H9 (cell line): ENCODE measurements around the gene CENPP. TPM values are rescaled to one million over a fixed set of nuclear protein-coding genes. Genes with fewer than 3 reads are reported as not detected.

ENCODE experiments used
- DNase-seq: peaks from one replicate; pipeline ENCODE4 v3.0.0-alpha.2; 2017
- H2AFZ ChIP-seq: one replicate; pipeline ENCODE4 v1.6.1; 2013; ENCODE audit warnings: mild to moderate bottlenecking, low read length, control low read depth, moderate library complexity
- H2AK5ac ChIP-seq: 2 replicates; pipeline ENCODE4 v1.6.1; 2013; ENCODE audit warnings: low read length, control low read depth, mixed read lengths; ENCODE audit not compliant: insufficient read length
- H2BK120ac ChIP-seq: one replicate; pipeline ENCODE4 v1.6.1; 2013; ENCODE audit warnings: low read depth, mild to moderate bottlenecking, low read length, control low read depth, inconsistent platforms; ENCODE audit not compliant: poor library complexity, severe bottlenecking
- H2BK12ac ChIP-seq: 2 replicates; pipeline ENCODE4 v1.6.1; 2013; ENCODE audit warnings: low read length, control low read depth, mixed read lengths, low read depth; ENCODE audit not compliant: insufficient read length
- H2BK15ac ChIP-seq: 2 replicates; pipeline ENCODE4 v1.6.1; 2013; ENCODE audit warnings: low read depth, low read length, control low read depth
- H2BK20ac ChIP-seq: one replicate; pipeline ENCODE4 v1.6.1; 2013; ENCODE audit warnings: low read depth, mild to moderate bottlenecking, low read length, control low read depth, inconsistent platforms; ENCODE audit not compliant: poor library complexity, severe bottlenecking
- H2BK5ac ChIP-seq: 2 replicates; pipeline ENCODE4 v1.6.1; 2013; ENCODE audit warnings: low read length, control low read depth, mixed read lengths; ENCODE audit not compliant: insufficient read length
- H3K14ac ChIP-seq: 2 replicates; pipeline ENCODE4 v1.6.1; 2013; ENCODE audit warnings: low read length, control low read depth; ENCODE audit not compliant: insufficient read depth
- H3K18ac ChIP-seq: 2 replicates; pipeline ENCODE4 v1.6.1; 2013; ENCODE audit warnings: low read depth, mild to moderate bottlenecking, mixed read lengths, low read length, control low read depth; ENCODE audit not compliant: insufficient read length
- H3K23ac ChIP-seq: 2 replicates; pipeline ENCODE4 v1.6.1; 2013; ENCODE audit warnings: low read length, control low read depth, mixed read lengths, low read depth; ENCODE audit not compliant: insufficient read length
- H3K23me2 ChIP-seq: 2 replicates; pipeline ENCODE4 v1.6.1; 2013; ENCODE audit warnings: low read depth, mild to moderate bottlenecking, mixed read lengths, low read length, control low read depth; ENCODE audit not compliant: insufficient read length, poor library complexity, severe bottlenecking
- H3K27ac ChIP-seq: 2 replicates; pipeline ENCODE4 v1.5.1; 2013; ENCODE audit warnings: low read length, control low read depth, mixed read lengths, low read depth; ENCODE audit not compliant: insufficient read length
- H3K27me3 ChIP-seq: 2 replicates; pipeline ENCODE4 v1.6.1; 2013; ENCODE audit warnings: low read length, control low read depth, inconsistent platforms; ENCODE audit not compliant: insufficient read depth
- H3K4ac ChIP-seq: 2 replicates; pipeline ENCODE4 v1.6.1; 2013; ENCODE audit warnings: low read depth, mild to moderate bottlenecking, control low read depth, inconsistent platforms, low read length, moderate library complexity
- H3K4me1 ChIP-seq: 2 replicates; pipeline ENCODE4 v1.6.1; 2013; ENCODE audit warnings: low read length, control low read depth, inconsistent platforms; ENCODE audit not compliant: insufficient read depth
- H3K4me2 ChIP-seq: 2 replicates; pipeline ENCODE4 v1.6.1; 2013; ENCODE audit warnings: low read length, control low read depth, mixed read lengths; ENCODE audit not compliant: insufficient read length, insufficient read depth
- H3K56ac ChIP-seq: 2 replicates; pipeline ENCODE4 v1.6.1; 2013; ENCODE audit warnings: low read depth, mild to moderate bottlenecking, mixed read lengths, low read length, control low read depth; ENCODE audit not compliant: insufficient read length
- H3K79me1 ChIP-seq: 2 replicates; pipeline ENCODE4 v1.6.1; 2013; ENCODE audit warnings: low read depth, mild to moderate bottlenecking, moderate library complexity, low read length, control low read depth, inconsistent platforms; ENCODE audit not compliant: insufficient read depth, poor library complexity, severe bottlenecking
- H3K79me2 ChIP-seq: 2 replicates; pipeline ENCODE4 v1.6.1; 2013; ENCODE audit warnings: low read length, control low read depth, inconsistent platforms; ENCODE audit not compliant: insufficient read depth
- H3K9ac ChIP-seq: 2 replicates; pipeline ENCODE4 v1.6.1; 2013; ENCODE audit warnings: low read length, control low read depth, mixed read lengths; ENCODE audit not compliant: insufficient read length; ENCODE audit errors: extremely low read depth
- H3K9me3 ChIP-seq: one replicate; pipeline ENCODE4 v1.6.1; 2013; ENCODE audit warnings: low read depth, low read length, inconsistent platforms; ENCODE audit not compliant: control insufficient read depth
- H3T11ph ChIP-seq: one replicate; pipeline ENCODE4 v1.6.1; 2013; ENCODE audit warnings: mild to moderate bottlenecking, low read length, control low read depth, inconsistent platforms
- H4K20me1 ChIP-seq: one replicate; pipeline ENCODE4 v1.6.1; 2013; ENCODE audit not compliant: control insufficient read depth, insufficient read length, insufficient read depth
- H4K5ac ChIP-seq: 2 replicates; pipeline ENCODE4 v1.6.1; 2013; ENCODE audit warnings: low read depth, mild to moderate bottlenecking, mixed read lengths, low read length, control low read depth; ENCODE audit not compliant: insufficient read length
- H4K8ac ChIP-seq: replicated peaks from 2 replicates; pipeline ENCODE4 v1.6.1; 2013; ENCODE audit warnings: low read length, control low read depth, mixed read lengths, low read depth; ENCODE audit not compliant: insufficient read length
- H4K91ac ChIP-seq: 2 replicates; pipeline ENCODE4 v1.6.1; 2013; ENCODE audit warnings: low read depth, mild to moderate bottlenecking, moderate library complexity, mixed read lengths, low read length, control low read depth; ENCODE audit not compliant: insufficient read length
- H3K27ac Mint-ChIP-seq, 3 experiments: 2 replicates in 2 of 3; 3 replicates in 1 of 3; pipeline ENCODE4 v1.8.0; 2020 to 2021; ENCODE audit warnings: mixed read lengths in 3 of 3, mild to moderate bottlenecking in 1 of 3, moderate library complexity in 1 of 3
- H3K27me3 Mint-ChIP-seq: 2 replicates; pipeline ENCODE4 v1.8.0; 2021; ENCODE audit warnings: low read depth, mild to moderate bottlenecking, moderate library complexity, mixed read lengths
- H3K36me3 Mint-ChIP-seq, 3 experiments: 2 replicates in 2 of 3; 3 replicates in 1 of 3; pipeline ENCODE4 v1.8.0; 2020 to 2021; ENCODE audit warnings: low read depth in 3 of 3, mixed read lengths in 3 of 3; ENCODE audit not compliant: insufficient read depth in 1 of 3
- H3K4me1 Mint-ChIP-seq, 2 experiments: 2 replicates each; pipeline ENCODE4 v1.8.0; 2020; ENCODE audit warnings: mixed read lengths in 2 of 2
- H3K4me3 Mint-ChIP-seq, 2 experiments: 2 replicates in 1 of 2; 3 replicates in 1 of 2; pipeline ENCODE4 v1.8.0; 2020 to 2021; ENCODE audit warnings: mild to moderate bottlenecking in 2 of 2, mixed read lengths in 2 of 2, moderate library complexity in 1 of 2
- H3K9me3 Mint-ChIP-seq, 2 experiments: 2 replicates in 1 of 2; 3 replicates in 1 of 2; pipeline ENCODE4 v1.8.0; 2020; ENCODE audit warnings: mild to moderate bottlenecking in 2 of 2, mixed read lengths in 2 of 2, moderate library complexity in 1 of 2
- CTCF ChIP-seq: fragments of 200-600 bp; sonication (generic); conservative IDR thresholded peaks from 3 replicates; pipeline ENCODE4 v1.8.0; 2021; ENCODE audit warnings: antibody characterized with exemption, mild to moderate bottlenecking
- WGBS: extraction: QIAGEN DNeasy Blood & Tissue Kit; methylation state at CpG from one replicate; pipeline ENCODE4 v1.1.7; 2013; ENCODE audit warnings: missing lambda C conversion rate, low lambda C conversion rate, mixed read lengths; ENCODE audit not compliant: insufficient read length; ENCODE audit errors: extremely low coverage; 5-methylcytosine and 5-hydroxymethylcytosine counted together
- total RNA-seq: library from RNA; stranded (reverse); gene quantifications from 2 replicates; pipeline ENCODE4 v1.2.1, GENCODE V29; 2021

Gene CENPP
- total RNA-seq, 1 experiment from 2014 or later: 9.1 TPM

DNA sequence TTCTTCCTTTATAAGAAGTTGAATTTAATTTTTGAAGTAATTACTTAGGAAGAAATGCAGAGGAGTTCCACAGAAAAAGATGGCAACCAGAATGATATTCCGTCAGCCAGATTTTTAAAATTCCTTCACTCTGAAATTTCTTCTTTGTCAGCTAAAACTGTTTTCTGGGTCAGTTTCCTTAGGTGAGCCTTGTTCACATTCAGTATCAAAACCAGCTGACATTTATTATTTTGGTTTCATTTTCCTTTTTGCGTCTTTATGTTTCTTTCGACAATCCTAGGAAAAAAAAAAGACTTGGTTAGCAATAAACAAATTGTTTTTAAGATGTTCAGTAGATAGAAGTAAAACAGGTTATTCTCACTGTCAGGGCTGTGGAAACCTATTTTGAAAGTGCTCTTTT, 28.1 kb upstream of the CENPP start:
- Histone ChIP-seq H2BK15ac (no peak overlapping the region), H3K9ac (no peak overlapping the region), H2BK20ac (no peak overlapping the region), H3K56ac (no peak overlapping the region), H3K4me2 (no peak overlapping the region), H3T11ph (no peak overlapping the region), H3K4ac (no peak overlapping the region), H2BK12ac (no peak overlapping the region), H3K79me2 (peaks cover 4% of the 10 kb centered on the region; the same call in 1 of the 2 replicates), H3K23me2 (no peaks in the 10 kb centered on the region), H4K5ac (no peak overlapping the region), H2BK5ac (no peak overlapping the region), H3K79me1 (no peaks in the 10 kb centered on the region), H2AK5ac (no peak overlapping the region), H3K23ac (no peak overlapping the region), H3K14ac (no peak overlapping the region), H3K27ac (no peak overlapping the region), H4K20me1 (no peaks in the 10 kb centered on the region), H2AFZ (no peak overlapping the region), H3K18ac (no peak overlapping the region), H4K8ac (no peak overlapping the region), H3K9me3 (no peaks in the 10 kb centered on the region), H3K27me3 (no peaks in the 10 kb centered on the region), H3K4me1 (no peaks in the 10 kb centered on the region), H2BK120ac (no peak overlapping the region), H4K91ac (no peak overlapping the region)
- Mint-ChIP-seq H3K36me3 (peaks cover 19 to 57% (median 47%) of the 10 kb centered on the region in 3 experiments; a peak in 6 of 7 replicates), H3K27ac (no peak overlapping the region), H3K9me3 (no peaks in the 10 kb centered on the region), H3K4me1 (peaks cover 8 to 9% of the 10 kb centered on the region in 2 experiments; a peak in 3 of 4 replicates), H3K4me3 (no peak overlapping the region), H3K27me3 (no peaks in the 10 kb centered on the region)
- WGBS: no CpG with 5 or more reads among the region's 3 CpGs
- TF ChIP-seq CTCF: no peak
- DNase-seq: no peak
